GM12892 (cell line): ENCODE results near the gene SHB.

Experiments used
- POLR2A ChIP-seq: IDR thresholded peaks from 2 replicates; pipeline ENCODE4 v1.6.1; 2011; ENCODE audit warnings: low read depth, low read length, control low read depth
- POLR2AphosphoS5 ChIP-seq: IDR thresholded peaks from 2 replicates; pipeline ENCODE4 v1.6.1; 2011; ENCODE audit warnings: low read depth, low read length, control low read depth

- TF ChIP-seq POLR2AphosphoS5 (no peak), POLR2A (no peak)
Measured at GRCh38 chr9:37916471-37917312, 152.3 kb downstream of the SHB start.
